ENCODE measurements around the gene TUBA1C.

GRCh38 chr12:49261721-49262120 is 3.2 kb upstream of the TUBA1C start:
- TF ChIP-seq CTCF (IDR thresholded peaks at IDR 0.05) (no peak), RAD21 (IDR thresholded peaks at IDR 0.05; ENCODE audit: low read length) (no peak), PBX3 (IDR thresholded peaks at IDR 0.05) (no peak), TAF1 (IDR thresholded peaks at IDR 0.05; ENCODE audit: borderline replicate concordance, low read depth, low read length) (no peak), MXI1 (IDR thresholded peaks at IDR 0.05; ENCODE audit: low read depth, low read length) (no peak), NRF1 (IDR thresholded peaks at IDR 0.05; ENCODE audit: low read depth, low read length) (no peak), YY1 (IDR thresholded peaks at IDR 0.05; ENCODE audit: low read depth) (no peak), SIN3A (IDR thresholded peaks at IDR 0.05; ENCODE audit: borderline replicate concordance, low read depth, low read length) (no peak), FOXM1 (IDR thresholded peaks at IDR 0.05; ENCODE audit: low read depth) (no peak), GATA2 (CRISPR knock-in tag; IDR thresholded peaks at IDR 0.05) (no peak), EP300 (IDR thresholded peaks at IDR 0.05; ENCODE audit: borderline replicate concordance in 1 of 2, low read depth in 1 of 2, low read length in 1 of 2) (no peak)

Data from SK-N-SH (cell line).